Cardiac muscle cell (in vitro differentiated cells and primary cell): Measurements from ENCODE around the gene HVCN1. TPM values are rescaled to one million over a fixed set of nuclear protein-coding genes. Genes with fewer than 3 reads are reported as not detected.
A peak's percentile ranks its signal among the peaks of the same experiment; 100 is the strongest.

Experiments used
- DNase-seq, 2 donors: peaks; one replicate each; pipeline versions ENCODE4 v3.0.0 to v3.0.0-alpha.2; 2010 to 2017; ENCODE audit warnings: low read depth in 1 of 2, low spot score in 1 of 2
- H3K27ac ChIP-seq: fragments of 200-600 bp; sonication (generic); 2 replicates; pipeline ENCODE4 v1.5.1; 2016
- H3K27me3 ChIP-seq: fragments of 200-600 bp; sonication (generic); 2 replicates; pipeline ENCODE4 v1.6.0; 2016; ENCODE audit warnings: control low read depth
- H3K36me3 ChIP-seq: fragments of 200-600 bp; sonication (generic); 2 replicates; pipeline ENCODE4 v1.5.1; 2016; ENCODE audit warnings: control low read depth
- H3K4me1 ChIP-seq: fragments of 200-600 bp; sonication (generic); 2 replicates; pipeline ENCODE4 v1.8.1; 2017; ENCODE audit warnings: low read depth, mild to moderate bottlenecking, mixed run types
- H3K4me3 ChIP-seq: fragments of 200-600 bp; sonication (generic); 2 replicates; pipeline ENCODE4 v1.5.1; 2016; ENCODE audit warnings: mild to moderate bottlenecking
- H3K9me3 ChIP-seq: fragments of 200-600 bp; sonication (generic); 2 replicates; pipeline ENCODE4 v1.5.1; 2017; ENCODE audit warnings: low read depth, mild to moderate bottlenecking, control low read depth
- polyA plus RNA-seq: library from polyadenylated mRNA; unstranded; fragments of >200 nt; fragmentation: Nextera tagmentation; extraction: Ambion mirVana; gene quantifications from 2 replicates; pipeline ENCODE4 v1.2.1, GENCODE V29; 2016
- total RNA-seq: library from RNA; depleted of rRNA; stranded (reverse); fragments of >200 nt; gene quantifications from 2 replicates; pipeline ENCODE4 v1.2.3, GENCODE V29; 2016
- TF ChIP-seq, protein P1 (sequence below): IDR thresholded peaks from 2 replicates; pipeline ENCODE4 v1.5.1; 2012; ENCODE audit warnings: low read depth, mild to moderate bottlenecking, low read length

HVCN1 gene
- total and polyA plus RNA-seq, 2 experiments from 2014 or later = 3.8 to 8.7 TPM

DNA sequence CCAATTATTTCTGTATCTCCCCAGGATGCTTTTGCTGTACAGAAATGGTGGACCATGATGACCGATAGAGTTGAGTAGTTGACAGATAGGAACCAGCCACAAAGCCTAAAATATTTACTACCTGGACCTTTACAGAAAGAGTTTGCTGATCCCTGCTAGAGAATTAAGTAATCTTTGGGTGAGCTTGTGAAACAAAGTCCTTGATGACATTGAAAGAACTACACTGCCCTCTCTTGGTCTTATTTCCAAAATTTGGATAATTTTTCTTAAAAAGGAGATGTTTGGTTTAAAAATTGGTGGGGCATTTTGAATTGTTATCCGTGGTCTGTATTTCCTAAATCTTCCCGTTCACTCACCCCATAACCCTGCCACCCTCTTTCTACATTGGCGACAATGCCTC lies 88.7 kb downstream of the HVCN1 start:
- TF ChIP-seq, protein P1, sequence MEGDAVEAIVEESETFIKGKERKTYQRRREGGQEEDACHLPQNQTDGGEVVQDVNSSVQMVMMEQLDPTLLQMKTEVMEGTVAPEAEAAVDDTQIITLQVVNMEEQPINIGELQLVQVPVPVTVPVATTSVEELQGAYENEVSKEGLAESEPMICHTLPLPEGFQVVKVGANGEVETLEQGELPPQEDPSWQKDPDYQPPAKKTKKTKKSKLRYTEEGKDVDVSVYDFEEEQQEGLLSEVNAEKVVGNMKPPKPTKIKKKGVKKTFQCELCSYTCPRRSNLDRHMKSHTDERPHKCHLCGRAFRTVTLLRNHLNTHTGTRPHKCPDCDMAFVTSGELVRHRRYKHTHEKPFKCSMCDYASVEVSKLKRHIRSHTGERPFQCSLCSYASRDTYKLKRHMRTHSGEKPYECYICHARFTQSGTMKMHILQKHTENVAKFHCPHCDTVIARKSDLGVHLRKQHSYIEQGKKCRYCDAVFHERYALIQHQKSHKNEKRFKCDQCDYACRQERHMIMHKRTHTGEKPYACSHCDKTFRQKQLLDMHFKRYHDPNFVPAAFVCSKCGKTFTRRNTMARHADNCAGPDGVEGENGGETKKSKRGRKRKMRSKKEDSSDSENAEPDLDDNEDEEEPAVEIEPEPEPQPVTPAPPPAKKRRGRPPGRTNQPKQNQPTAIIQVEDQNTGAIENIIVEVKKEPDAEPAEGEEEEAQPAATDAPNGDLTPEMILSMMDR = peak; percentile 33
- H3K27ac ChIP-seq = no peak overlapping the region
- H3K4me1 ChIP-seq = no peaks in the 10 kb centered on the region
- H3K27me3 ChIP-seq = no peaks in the 10 kb centered on the region
- peak in 1 of 2 donors; percentile 81 for DNase-seq
- H3K36me3 ChIP-seq = no peaks in the 10 kb centered on the region
- no peak overlapping the region for H3K4me3 ChIP-seq
- no peaks in the 10 kb centered on the region for H3K9me3 ChIP-seq

DNA sequence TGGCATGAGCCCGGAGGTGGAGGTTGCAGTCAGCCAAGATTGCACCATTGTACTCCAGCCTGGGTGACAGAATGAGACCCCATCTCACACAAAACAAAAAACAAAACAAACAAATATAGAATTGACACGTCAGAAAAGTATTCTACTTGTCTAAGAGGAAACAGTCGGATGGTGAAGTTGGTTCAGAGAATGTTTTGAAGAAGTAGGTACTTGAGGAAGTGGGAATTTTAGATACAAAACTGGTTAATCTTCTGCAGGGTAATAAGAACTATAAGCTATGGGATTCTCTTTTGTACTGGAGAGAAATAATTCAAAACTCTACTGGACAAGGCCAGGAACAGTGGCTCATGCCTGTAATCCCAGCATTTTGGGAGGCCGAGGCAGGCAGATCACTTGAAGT lies 89.6 kb downstream of the HVCN1 start:
- H3K27me3 ChIP-seq = no peaks in the 10 kb centered on the region
- DNase-seq = no peak
- no peak overlapping the region for H3K4me3 ChIP-seq
- no peak overlapping the region for H3K27ac ChIP-seq
- TF ChIP-seq, protein P1 = no peak
- no peaks in the 10 kb centered on the region for H3K36me3 ChIP-seq
- no peaks in the 10 kb centered on the region for H3K9me3 ChIP-seq
- no peaks in the 10 kb centered on the region for H3K4me1 ChIP-seq

Other genes starting within 250 kb of the HVCN1 start
- 94.0 and 171 TPM in 2 replicates for gene ARPC3, start 238.8 kb downstream of the HVCN1 start, total RNA-seq
- gene ARPC3, start 238.8 kb downstream of the HVCN1 start, polyA plus RNA-seq = 228 and 245 TPM in 2 replicates
- gene GPN3, start 220.9 kb downstream of the HVCN1 start, total RNA-seq = 9.9 and 18.6 TPM in 2 replicates
- 48.7 and 57.8 TPM in 2 replicates for gene GPN3, start 220.9 kb downstream of the HVCN1 start, polyA plus RNA-seq
- gene FAM216A, start 220.3 kb downstream of the HVCN1 start, total RNA-seq = 41.8 and 43.3 TPM in 2 replicates
- 54.3 and 66.4 TPM in 2 replicates for gene FAM216A, start 220.3 kb downstream of the HVCN1 start, polyA plus RNA-seq
- 57.7 and 70.1 TPM in 2 replicates for gene VPS29, start 187.0 kb downstream of the HVCN1 start, total RNA-seq
- gene VPS29, start 187.0 kb downstream of the HVCN1 start, polyA plus RNA-seq = 170 and 179 TPM in 2 replicates
- gene RAD9B, start 186.8 kb downstream of the HVCN1 start, total RNA-seq = 0.21 and 1.1 TPM in 2 replicates
- 1.5 and 2.3 TPM in 2 replicates for gene RAD9B, start 186.8 kb downstream of the HVCN1 start, polyA plus RNA-seq
- 15.3 and 21.7 TPM in 2 replicates for gene PPTC7, start 105.8 kb downstream of the HVCN1 start, total RNA-seq
- 16.3 and 24.8 TPM in 2 replicates for gene PPTC7, start 105.8 kb downstream of the HVCN1 start, polyA plus RNA-seq
- 35.1 and 54.1 TPM in 2 replicates for gene TCTN1, start 75.0 kb downstream of the HVCN1 start, total RNA-seq
- gene TCTN1, start 75.0 kb downstream of the HVCN1 start, polyA plus RNA-seq = 49.1 and 70.3 TPM in 2 replicates
- gene PPP1CC, start 53.8 kb upstream of the HVCN1 start, total RNA-seq = 118 and 150 TPM in 2 replicates
- gene PPP1CC, start 53.8 kb upstream of the HVCN1 start, polyA plus RNA-seq = 85.2 and 124 TPM in 2 replicates
- not detected in 2 replicates for gene CCDC63, start 157.9 kb upstream of the HVCN1 start, total RNA-seq
- gene CCDC63, start 157.9 kb upstream of the HVCN1 start, polyA plus RNA-seq = 0.11 and 0.22 TPM in 2 replicates
- gene MYL2, start 231.5 kb upstream of the HVCN1 start, total RNA-seq = 2.7 and 12.2 TPM in 2 replicates
- 19.8 and 65.0 TPM in 2 replicates for gene MYL2, start 231.5 kb upstream of the HVCN1 start, polyA plus RNA-seq